NOMO-1 treated with dmso at 0.1 percent for 144 hours (cell line): Measurements from ENCODE around the gene EIF2AK3.

Experiments
- DNase-seq: peaks from one replicate; lab custom pipeline; 2025; ENCODE audit not compliant: unreplicated experiment; lab: John Stamatoyannopoulos, UW

EIF2AK3 gene

GRCh38 chr2:88545118-88545517 is 82.1 kb downstream of the EIF2AK3 start:
- no peak for DNase-seq

DNA sequence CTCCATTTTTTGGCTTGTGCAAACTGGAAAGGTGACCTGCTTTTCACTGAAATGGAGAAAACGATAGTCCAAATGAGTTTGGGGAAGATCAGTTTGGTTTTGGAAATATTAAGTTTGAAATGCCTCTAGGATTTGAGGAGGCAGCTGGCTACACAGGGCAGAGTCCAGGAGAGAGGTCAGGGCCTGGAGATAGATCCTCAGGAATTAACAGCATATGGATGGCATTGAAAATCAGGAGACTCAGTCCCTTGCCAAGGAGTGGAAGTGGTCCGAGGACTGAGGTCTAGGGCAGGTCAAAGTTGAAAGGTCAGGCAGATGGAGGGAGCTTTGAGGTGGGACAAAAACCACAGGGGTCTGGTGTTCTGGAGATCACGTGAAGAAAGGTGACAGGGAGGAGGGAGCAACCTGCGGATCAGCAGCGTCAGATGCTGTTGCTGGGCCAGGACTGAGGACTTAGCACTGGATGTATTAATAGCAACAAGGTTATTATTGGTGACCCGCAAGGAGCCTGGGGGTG is 83.7 kb downstream of the EIF2AK3 start:
- no peak for DNase-seq

- DNase-seq, result no peak
Measured at GRCh38 chr2:88542668-88543067, 84.6 kb downstream of the EIF2AK3 start.

- DNase-seq, result no peak
Measured at GRCh38 chr2:88540346-88540745, 86.9 kb downstream of the EIF2AK3 start.

DNA sequence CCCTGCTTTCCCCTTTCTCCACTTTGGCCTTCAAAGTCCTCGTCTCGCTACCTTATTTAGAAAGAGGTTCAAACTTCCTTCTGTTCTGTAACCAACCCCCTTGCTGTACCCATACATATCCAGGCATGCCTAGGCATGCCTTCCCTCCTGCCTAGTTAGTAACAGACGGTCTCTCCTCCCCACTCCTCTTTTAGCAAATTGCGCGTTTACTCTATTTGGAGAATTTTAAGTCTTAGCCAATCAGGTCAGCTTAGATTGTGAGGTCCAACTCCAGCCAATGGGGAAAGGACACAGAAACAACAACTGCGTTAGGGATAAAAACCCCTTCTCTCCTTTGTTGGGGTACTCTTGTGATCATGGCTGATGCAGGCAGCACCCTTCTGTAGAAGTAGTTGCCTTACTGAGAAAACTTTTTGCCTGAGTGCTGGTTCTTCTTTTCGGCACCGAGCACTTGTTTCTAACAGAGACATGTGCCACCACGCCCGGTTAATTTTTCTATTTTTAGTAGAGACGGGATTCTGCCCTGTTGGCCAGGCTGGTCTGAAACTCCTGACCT is 88.8 kb downstream of the EIF2AK3 start:
- DNase-seq, result no peak

DNA sequence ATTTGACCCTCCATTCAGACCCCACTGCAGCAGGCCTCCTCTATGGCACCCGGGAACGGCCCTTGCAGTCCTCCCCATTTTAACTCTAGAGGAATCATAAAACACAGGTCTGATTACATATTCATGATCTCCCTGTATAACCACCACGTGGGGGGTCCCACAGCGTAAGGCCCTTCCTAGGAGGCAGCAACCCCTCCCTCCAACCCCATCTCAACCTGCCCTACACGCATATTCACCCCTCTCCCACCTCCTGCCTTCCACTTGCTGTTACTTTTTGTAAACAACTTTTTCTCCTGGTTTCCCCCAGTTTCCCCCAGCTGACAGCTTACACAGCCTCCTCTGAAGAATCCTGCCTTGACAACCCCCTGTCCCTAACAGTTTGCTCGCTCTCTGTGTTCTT is 89.6 kb downstream of the EIF2AK3 start:
- DNase-seq, result no peak

- no peak for DNase-seq
Measured at GRCh38 chr2:88530081-88530480, 97.2 kb downstream of the EIF2AK3 start.

- no peak for DNase-seq
Measured at GRCh38 chr2:88521445-88522073, 105.7 kb downstream of the EIF2AK3 start.

- DNase-seq, result no peak
Measured at GRCh38 chr2:88517759-88518201, 109.5 kb downstream of the EIF2AK3 start.
